ENCODE data around the gene VRK1. TPM values are rescaled to one million over a fixed set of nuclear protein-coding genes. Genes with fewer than 3 reads are reported as not detected.

VRK1 gene
- total and polyA plus RNA-seq, 10 of the 15 experiments (the other 5 are each of a cell fraction or from before 2014, with no cell fraction given) = 50.9 to 137 (median 84.7) TPM

GRCh38 chr14:96776791-96777190 lies 20.4 kb upstream of the VRK1 start (continued):
- TF ChIP-seq MTA3 (IDR thresholded peaks at IDR 0.05; ENCODE audit: borderline replicate concordance, low read length) (no peak), EED (IDR thresholded peaks at IDR 0.05; ENCODE audit: low read depth) (no peak), ZNF592 (IDR thresholded peaks at IDR 0.05) (no peak), STAT1 (conservative IDR thresholded peaks at IDR 0.05) (no peak), BCL3 (IDR thresholded peaks at IDR 0.05; ENCODE audit: borderline replicate concordance, insufficient read depth, low read depth, low read length, poor library complexity, severe bottlenecking) (no peak), IRF4 (IDR thresholded peaks at IDR 0.05; ENCODE audit: low read depth, low read length) (no peak)

GRCh38 chr14:96780500-96780899 lies 16.7 kb upstream of the VRK1 start:
- CTCF ChIA-PET = interaction anchor here (0.7 to 1.1 kb wide), 2 partner anchors 34 to 72 kb away, joined by 3 to 4 read pairs; no protein-coding TSS in a partner anchor

More at GRCh38 chr14:96780500-96780899, 16.7 kb upstream of the VRK1 start:
- H3K4me3 ChIP-seq = no peak overlapping the region
- ChIA-PET SMC1A (ENCODE audit: uncharacterized antibody, unreplicated experiment) (interaction anchor here (0.9 kb wide), 1 partner anchor 15 kb away, joined by 3 read pairs; no protein-coding TSS in a partner anchor), RAD21 (ENCODE audit: unreplicated experiment) (interaction anchor here (0.8 kb wide), 1 partner anchor 213 kb away, joined by 3 read pairs; no protein-coding TSS in a partner anchor), POLR2A (no interaction called here)
- no peak for ATAC-seq
- H2AFZ ChIP-seq (ENCODE audit: control insufficient read depth, low read depth, low read length) = no peak overlapping the region
- H3K9ac ChIP-seq (ENCODE audit: control insufficient read depth, insufficient read depth, low read length) = no peak overlapping the region
- intact Hi-C loops (cut with micrococcal nuclease; ENCODE audit: unreplicated experiment) (no loop called here), in situ Hi-C loops (cut with MboI) (no loop called here)
- no peaks in the 10 kb centered on the region for H3K36me3 ChIP-seq (ENCODE audit: control insufficient read depth in 2 of 2, insufficient read depth in 2 of 2, low read length in 1 of 2)
- no peaks in the 10 kb centered on the region for H3K79me2 ChIP-seq (ENCODE audit: control insufficient read depth, insufficient read depth, low read length)
- no peak for FAIRE-seq
- H3K27ac ChIP-seq (ENCODE audit: control insufficient read depth, insufficient read depth) = no peak overlapping the region
- no peak overlapping the region for H3K4me2 ChIP-seq (ENCODE audit: control insufficient read depth, insufficient read depth)
- BruUV-seq (replicated peaks) = no TSS peak
- no peak for DNase-seq (ENCODE audit: low read depth, low spot score)
- H4K20me1 ChIP-seq (ENCODE audit: control insufficient read depth, insufficient read depth) = no peaks in the 10 kb centered on the region
- no peaks in the 10 kb centered on the region for H3K9me3 ChIP-seq (replicated peaks; ENCODE audit: control insufficient read depth, insufficient read depth, low read length)
- H3K4me1 ChIP-seq (ENCODE audit: control insufficient read depth, insufficient read depth, low read length) = no peaks in the 10 kb centered on the region
- TF ChIP-seq NKRF (conservative IDR thresholded peaks at IDR 0.05) (no peak), NFYB (IDR thresholded peaks at IDR 0.05; ENCODE audit: insufficient read depth, low read depth, low read length) (peak; percentile 52)
- 55% methylated on average over 3 of the region's 3 CpGs for WGBS (ENCODE audit: insufficient coverage, insufficient replicate concordance, low lambda C conversion rate, missing lambda C conversion rate)
- H3K27me3 ChIP-seq (replicated peaks in 1 of 2; ENCODE audit: control insufficient read depth in 2 of 2, insufficient read depth in 2 of 2, low read length in 1 of 2) = no peaks in the 10 kb centered on the region; a peak in 1 of 4 replicates

Data from GM12878 (cell line).